PC-9 (cell line): ENCODE measurements around the gene CLMN.

Source experiments
- CTCF ChIP-seq: fragments of 200-600 bp; sonication (generic); conservative IDR thresholded peaks from 2 replicates; pipeline ENCODE4 v1.6.1; 2017; ENCODE audit warnings: mixed run types, antibody characterized with exemption, mild to moderate bottlenecking, moderate library complexity
- EZH2 ChIP-seq: fragments of 200-600 bp; sonication (generic); IDR thresholded peaks from 2 replicates; pipeline ENCODE4 v1.8.0; 2017; ENCODE audit warnings: antibody characterized with exemption, low read depth

- TF ChIP-seq EZH2 (no peak), CTCF (no peak)
These were observed 21.9 kb upstream of the CLMN start for GRCh38 chr14:95341564-95341963.
